Right atrium auricular region (tissue), 2 donors: Measurements from ENCODE around the gene HK3. TPM values are rescaled to one million over a fixed set of nuclear protein-coding genes. Genes with fewer than 3 reads are reported as not detected.

Source experiments
- DNase-seq: peaks from one replicate; pipeline ENCODE4 v3.0.0-alpha.2; 2019; ENCODE audit warnings: low spot score
- H3K27ac ChIP-seq, 2 donors: fragments of 200-600 bp; sonication (generic); 1 replicate in 1 of 2; 2 replicates in 1 of 2; pipeline ENCODE4 v1.5.1; 2016 to 2019
- H3K27me3 ChIP-seq, 2 donors: fragments of 200-600 bp; sonication (generic); one replicate each; pipeline versions ENCODE4 v1.5.1 to v1.6.0; 2017 to 2019
- H3K36me3 ChIP-seq: fragments of 200-600 bp; sonication (generic); one replicate; pipeline ENCODE4 v1.5.1; 2016
- H3K4me1 ChIP-seq, 2 donors: fragments of 200-600 bp; sonication (generic); one replicate each; pipeline versions ENCODE4 v1.5.1 to v1.6.0; 2017 to 2019
- H3K4me3 ChIP-seq, 2 donors: fragments of 200-600 bp; sonication (generic); 1 replicate in 1 of 2; 2 replicates in 1 of 2; pipeline ENCODE4 v1.5.1; 2017 to 2019; ENCODE audit warnings: mild to moderate bottlenecking in 1 of 2, moderate library complexity in 1 of 2
- H3K9me3 ChIP-seq, 2 donors: fragments of 200-600 bp; sonication (generic); one replicate each; pipeline ENCODE4 v1.5.1; 2019
- CTCF ChIP-seq, 2 donors: fragments of 200-600 bp; sonication (generic); IDR thresholded peaks; one replicate each; pipeline ENCODE4 v1.5.1; 2019; ENCODE audit warnings: antibody characterized with exemption in 2 of 2
- total RNA-seq, 2 donors: library from RNA; depleted of rRNA; stranded (reverse); fragments of >200 nt; gene quantifications; one replicate each; pipeline ENCODE4 v1.1.0, GENCODE V29; 2016

HK3 gene
- total RNA-seq, 2 donors from 2014 or later: 0.85 to 4.4 TPM

DNA sequence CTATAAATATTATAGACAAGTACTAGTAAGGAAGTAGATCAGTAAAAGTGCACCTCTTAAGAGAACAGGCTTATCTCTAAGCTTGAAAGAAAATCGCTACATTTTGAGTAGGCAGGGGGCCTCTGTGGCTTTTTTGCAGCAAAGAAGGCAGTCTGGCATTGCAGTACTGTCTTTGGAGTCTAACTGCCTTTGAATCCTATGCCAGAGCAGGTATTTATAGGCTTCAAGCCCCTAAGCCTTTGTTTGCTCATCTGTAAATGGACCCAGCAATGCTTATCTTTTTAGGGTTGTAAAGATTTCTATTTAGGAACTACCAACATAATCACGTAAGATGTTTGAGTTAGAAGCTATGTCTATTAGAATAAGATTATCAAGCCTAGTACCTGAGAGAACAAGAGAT, 23.7 kb upstream of the HK3 start:
- Histone ChIP-seq H3K4me3 (no peak overlapping the region), H3K27me3 (no peaks in the 10 kb centered on the region), H3K36me3 (peaks cover 8% of the 10 kb centered on the region), H3K4me1 (no peaks in the 10 kb centered on the region), H3K9me3 (no peaks in the 10 kb centered on the region), H3K27ac (no peak overlapping the region)
- no peak for DNase-seq
- TF ChIP-seq CTCF (IDR thresholded peaks at IDR 0.05): no peak

- DNase-seq: no peak
- TF ChIP-seq CTCF (IDR thresholded peaks at IDR 0.05): no peak
- Histone ChIP-seq H3K4me3 (no peak overlapping the region), H3K36me3 (peaks cover 8% of the 10 kb centered on the region), H3K27ac (no peak overlapping the region), H3K27me3 (no peaks in the 10 kb centered on the region), H3K9me3 (no peaks in the 10 kb centered on the region), H3K4me1 (no peaks in the 10 kb centered on the region)
These were observed 22.6 kb upstream of the HK3 start for GRCh38 chr5:176921714-176922113.

- DNase-seq: no peak
- no peak for TF ChIP-seq CTCF (IDR thresholded peaks at IDR 0.05)
- H3K36me3 ChIP-seq: peaks cover 13% of the 10 kb centered on the region
- no peak overlapping the region for H3K4me3 ChIP-seq
- no peaks in the 10 kb centered on the region for H3K4me1 ChIP-seq
- H3K27me3 ChIP-seq: no peaks in the 10 kb centered on the region
- no peaks in the 10 kb centered on the region for H3K9me3 ChIP-seq
- H3K27ac ChIP-seq: no peak overlapping the region
These were observed 19.5 kb upstream of the HK3 start for GRCh38 chr5:176918613-176919012.

DNA sequence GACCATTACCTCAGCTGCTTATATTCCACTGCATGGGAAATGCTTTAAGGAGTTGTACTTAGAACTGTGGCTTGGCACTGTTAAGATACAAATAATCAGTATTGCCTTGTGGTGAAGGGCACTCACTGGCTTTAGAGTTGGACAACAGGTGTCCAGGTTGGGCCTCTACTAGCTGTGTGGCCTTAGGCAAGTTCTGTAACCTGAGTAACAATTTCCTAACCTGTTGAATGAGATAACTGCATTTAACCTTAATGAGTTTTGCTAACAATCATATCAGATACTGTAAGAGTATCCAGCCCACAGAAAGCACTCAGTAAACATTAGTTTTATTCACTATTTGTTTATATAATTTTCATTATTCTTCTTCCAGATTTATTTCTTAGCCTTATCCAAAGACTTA, 17.2 kb upstream of the HK3 start:
- H3K4me1 ChIP-seq: no peaks in the 10 kb centered on the region
- peaks cover 13% of the 10 kb centered on the region for H3K36me3 ChIP-seq
- no peaks in the 10 kb centered on the region for H3K27me3 ChIP-seq
- H3K27ac ChIP-seq: no peak overlapping the region
- no peaks in the 10 kb centered on the region for H3K9me3 ChIP-seq
- DNase-seq: no peak
- TF ChIP-seq CTCF (IDR thresholded peaks at IDR 0.05): no peak
- H3K4me3 ChIP-seq: no peak overlapping the region

GRCh38 chr5:176915906-176916305, 16.8 kb upstream of the HK3 start:
- Histone ChIP-seq H3K4me3 (no peak overlapping the region), H3K27me3 (no peaks in the 10 kb centered on the region), H3K27ac (no peak overlapping the region), H3K4me1 (no peaks in the 10 kb centered on the region), H3K36me3 (peaks cover 13% of the 10 kb centered on the region), H3K9me3 (no peaks in the 10 kb centered on the region)
- TF ChIP-seq CTCF (IDR thresholded peaks at IDR 0.05): no peak
- DNase-seq: no peak

DNA sequence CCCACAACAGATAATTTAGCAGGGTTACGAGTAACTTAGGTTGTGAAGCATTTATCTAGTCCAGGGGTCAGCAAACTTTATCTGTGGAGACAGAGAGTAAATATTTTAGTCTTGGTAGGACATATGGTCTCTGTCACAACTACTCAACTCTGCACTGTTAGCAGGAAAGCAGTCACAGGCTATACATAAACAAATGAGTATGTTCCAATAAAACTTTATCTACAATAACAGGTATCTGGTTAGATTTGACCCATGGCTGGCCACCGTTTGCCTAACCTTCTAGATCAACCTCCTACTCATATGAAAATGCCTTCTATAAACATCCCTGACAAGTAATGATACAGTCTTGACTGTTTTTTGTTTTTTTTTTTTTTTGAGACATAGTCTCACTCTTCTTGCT, 13.0 kb upstream of the HK3 start:
- Histone ChIP-seq H3K36me3 (peaks cover 21% of the 10 kb centered on the region), H3K4me3 (no peak overlapping the region), H3K9me3 (no peaks in the 10 kb centered on the region), H3K27ac (no peak overlapping the region), H3K27me3 (no peaks in the 10 kb centered on the region), H3K4me1 (no peaks in the 10 kb centered on the region)
- DNase-seq: no peak
- no peak for TF ChIP-seq CTCF (IDR thresholded peaks at IDR 0.05)
